Lower leg skin (tissue), 3 donors: ENCODE data around the gene GLRX3.

Source experiments
- CTCF ChIP-seq, 3 donors: fragments of 450-650 bp; IDR thresholded peaks; one replicate each; pipeline ENCODE4 v1.5.1; 2016; ENCODE audit warnings: antibody characterized with exemption in 3 of 3, mild to moderate bottlenecking in 3 of 3, moderate library complexity in 2 of 3
- POLR2A ChIP-seq, 2 donors: fragments of 450-650 bp; IDR thresholded peaks; one replicate each; pipeline ENCODE4 v1.6.1; 2016 to 2017; ENCODE audit warnings: antibody characterized with exemption in 2 of 2, mild to moderate bottlenecking in 1 of 2, moderate library complexity in 1 of 2

- no peak for TF ChIP-seq CTCF (IDR thresholded peaks at IDR 0.05)
- no peak for TF ChIP-seq POLR2A (IDR thresholded peaks at IDR 0.05)
Observed at GRCh38 chr10:130137090-130137448, 878 bp downstream of the GLRX3 start.
